Measurements from ENCODE around the gene DHX35.

- TF ChIP-seq POLR2AphosphoS5 (IDR thresholded peaks at IDR 0.05; ENCODE audit: low read depth, low read length), result no peak
- TF ChIP-seq EP300 (IDR thresholded peaks at IDR 0.05; ENCODE audit: borderline replicate concordance in 1 of 2, low read depth in 2 of 2, low read length in 2 of 2), result no peak
- TF ChIP-seq SP1 (IDR thresholded peaks at IDR 0.05; ENCODE audit: low read depth, low read length), result no peak
- TF ChIP-seq MAFK (IDR thresholded peaks at IDR 0.05; ENCODE audit: low read depth, low read length), result no peak
- no peak for TF ChIP-seq CEBPB (IDR thresholded peaks at IDR 0.05; ENCODE audit: low read depth, low read length)
Observed at GRCh38 chr20:39009348-39009747, 47.2 kb downstream of the DHX35 start.
